Panc1 (cell line): ENCODE results near the gene BEND3. TPM values are rescaled to one million over a fixed set of nuclear protein-coding genes. Genes with fewer than 3 reads are reported as not detected.

Source experiments
- ATAC-seq: fragments of 200-7000 bp; cut with Tn5 transposase; 2 replicates; pipeline ENCODE4 v1.9.1; 2020; ENCODE audit warnings: mild to moderate bottlenecking, moderate library complexity
- BruUV-seq: library from RNA; stranded (reverse); fragments of 400-500 nt; replicated peaks from 2 replicates; lab custom pipeline; 2021; lab: Mats Ljungman, UMichigan
- CTCF ChIA-PET: fragments of 300-600 bp; sonication (Branson Sonifier 250); formaldehyde crosslinking; loops from one replicate; lab custom pipeline; 2022; ENCODE audit warnings: antibody characterized with exemption; lab: Charles Lee
- POLR2A ChIA-PET: fragments of 300-600 bp; sonication (Branson Sonifier 250); formaldehyde crosslinking; loops from one replicate; lab custom pipeline; 2022; ENCODE audit warnings: antibody characterized with exemption; lab: Charles Lee
- DNase-seq: peaks from one replicate; pipeline ENCODE4 v3.0.0-alpha.2; 2010; ENCODE audit warnings: low read depth, low spot score
- H3K27ac ChIP-seq: 2 replicates; pipeline ENCODE4 v1.5.1; 2011; ENCODE audit warnings: mild to moderate bottlenecking, low read length, inconsistent platforms
- H3K27me3 ChIP-seq: fragments of 200-500 bp; sonication (Bioruptor generic); 2 replicates; pipeline ENCODE4 v1.6.0; 2014; ENCODE audit warnings: low read length, inconsistent platforms; ENCODE audit not compliant: control insufficient read depth, insufficient read depth
- H3K36me3 ChIP-seq: fragments of 200-500 bp; sonication (Bioruptor generic); 2 replicates; pipeline ENCODE4 v1.5.1; 2014; ENCODE audit warnings: inconsistent platforms, mild to moderate bottlenecking, low read length, moderate library complexity; ENCODE audit not compliant: control insufficient read depth, insufficient read depth
- H3K4me1 ChIP-seq: 2 replicates; pipeline ENCODE4 v1.5.1; 2011; ENCODE audit warnings: inconsistent platforms, mild to moderate bottlenecking, low read length, moderate library complexity; ENCODE audit not compliant: control insufficient read depth, insufficient read depth
- H3K4me3 ChIP-seq, 2 experiments: 2 replicates each; pipeline ENCODE4 v1.5.1; 2011 to 2012; ENCODE audit warnings: low read depth in 2 of 2, low read length in 2 of 2, mild to moderate bottlenecking in 2 of 2, inconsistent platforms in 1 of 2, moderate library complexity in 1 of 2
- H3K9me3 ChIP-seq: fragments of 200-500 bp; sonication (Bioruptor generic); 2 replicates; pipeline ENCODE4 v1.5.1; 2014; ENCODE audit warnings: low read depth, mild to moderate bottlenecking, inconsistent platforms, low read length, moderate library complexity; ENCODE audit not compliant: control insufficient read depth, insufficient read depth
- POLR2AphosphoS5 ChIP-seq: IDR thresholded peaks from 2 replicates; pipeline ENCODE4 v1.6.1; 2012; ENCODE audit warnings: mild to moderate bottlenecking, low read depth, low read length, moderate library complexity
- SIN3A ChIP-seq: IDR thresholded peaks from 2 replicates; pipeline ENCODE4 v1.6.1; 2012; ENCODE audit warnings: low read depth, mild to moderate bottlenecking, low read length, moderate library complexity, borderline replicate concordance; ENCODE audit not compliant: insufficient read depth
- TCF7L2 ChIP-seq: IDR thresholded peaks from 2 replicates; pipeline ENCODE4 v1.6.1; 2011; ENCODE audit warnings: mild to moderate bottlenecking, low read depth, low read length, inconsistent platforms
- in situ Hi-C: cut with HindIII; loops from 2 replicates; pipeline ENCODE4 v1.10.0; 2016; ENCODE audit warnings: low sequenced_read_pairs, low pct_unique_long_range_greater_than_20kb
- intact Hi-C: fragments of 100-400 bp; cut with micrococcal nuclease; formaldehyde crosslinking; loops from one replicate; pipeline ENCODE4 v1.10.0; 2022; ENCODE audit not compliant: unreplicated experiment
- total RNA-seq: library from RNA; stranded (reverse); gene quantifications from one replicate; pipeline ENCODE4 v1.2.1, GENCODE V29; 2021; ENCODE audit not compliant: unreplicated experiment
- TF ChIP-seq, protein P1 (sequence below): fragments of 450-650 bp; IDR thresholded peaks from 2 replicates; pipeline ENCODE4 v1.5.1; 2017; ENCODE audit warnings: mild to moderate bottlenecking
- TF ChIP-seq, protein P2 (sequence below), 2 experiments: IDR thresholded peaks; 2 replicates each; pipeline ENCODE4 v1.6.1; 2011 to 2012; ENCODE audit warnings: low read depth in 2 of 2, control low read depth in 1 of 2, low read length in 1 of 2, mild to moderate bottlenecking in 1 of 2, moderate library complexity in 1 of 2; ENCODE audit not compliant: insufficient read depth in 1 of 2

BEND3 gene
- total RNA-seq, 1 experiment from 2014 or later, result 9.9 TPM

DNA sequence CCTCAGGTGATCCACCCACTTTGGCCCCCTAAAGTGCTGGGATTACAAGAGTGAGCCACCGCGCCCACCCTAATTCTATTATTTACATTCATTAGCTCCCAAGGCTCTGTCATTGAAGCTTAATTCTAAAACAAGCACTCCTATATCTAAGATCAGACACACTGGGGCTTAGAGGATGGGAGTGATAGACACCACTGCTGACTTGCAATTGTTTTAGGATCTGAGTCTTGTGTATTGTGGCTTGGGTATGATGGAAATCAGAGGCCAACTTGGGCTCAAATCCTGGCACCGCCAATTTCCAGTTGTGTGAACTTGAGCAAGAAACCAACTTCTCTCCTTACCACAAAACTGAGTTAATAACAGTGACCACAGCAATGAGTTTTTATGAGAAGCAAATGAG, 52.6 kb downstream of the BEND3 start:
- TF ChIP-seq, protein P1, sequence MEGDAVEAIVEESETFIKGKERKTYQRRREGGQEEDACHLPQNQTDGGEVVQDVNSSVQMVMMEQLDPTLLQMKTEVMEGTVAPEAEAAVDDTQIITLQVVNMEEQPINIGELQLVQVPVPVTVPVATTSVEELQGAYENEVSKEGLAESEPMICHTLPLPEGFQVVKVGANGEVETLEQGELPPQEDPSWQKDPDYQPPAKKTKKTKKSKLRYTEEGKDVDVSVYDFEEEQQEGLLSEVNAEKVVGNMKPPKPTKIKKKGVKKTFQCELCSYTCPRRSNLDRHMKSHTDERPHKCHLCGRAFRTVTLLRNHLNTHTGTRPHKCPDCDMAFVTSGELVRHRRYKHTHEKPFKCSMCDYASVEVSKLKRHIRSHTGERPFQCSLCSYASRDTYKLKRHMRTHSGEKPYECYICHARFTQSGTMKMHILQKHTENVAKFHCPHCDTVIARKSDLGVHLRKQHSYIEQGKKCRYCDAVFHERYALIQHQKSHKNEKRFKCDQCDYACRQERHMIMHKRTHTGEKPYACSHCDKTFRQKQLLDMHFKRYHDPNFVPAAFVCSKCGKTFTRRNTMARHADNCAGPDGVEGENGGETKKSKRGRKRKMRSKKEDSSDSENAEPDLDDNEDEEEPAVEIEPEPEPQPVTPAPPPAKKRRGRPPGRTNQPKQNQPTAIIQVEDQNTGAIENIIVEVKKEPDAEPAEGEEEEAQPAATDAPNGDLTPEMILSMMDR, result no peak
- TF ChIP-seq POLR2AphosphoS5, result no peak
- no peak for TF ChIP-seq TCF7L2
- TF ChIP-seq, protein P2, sequence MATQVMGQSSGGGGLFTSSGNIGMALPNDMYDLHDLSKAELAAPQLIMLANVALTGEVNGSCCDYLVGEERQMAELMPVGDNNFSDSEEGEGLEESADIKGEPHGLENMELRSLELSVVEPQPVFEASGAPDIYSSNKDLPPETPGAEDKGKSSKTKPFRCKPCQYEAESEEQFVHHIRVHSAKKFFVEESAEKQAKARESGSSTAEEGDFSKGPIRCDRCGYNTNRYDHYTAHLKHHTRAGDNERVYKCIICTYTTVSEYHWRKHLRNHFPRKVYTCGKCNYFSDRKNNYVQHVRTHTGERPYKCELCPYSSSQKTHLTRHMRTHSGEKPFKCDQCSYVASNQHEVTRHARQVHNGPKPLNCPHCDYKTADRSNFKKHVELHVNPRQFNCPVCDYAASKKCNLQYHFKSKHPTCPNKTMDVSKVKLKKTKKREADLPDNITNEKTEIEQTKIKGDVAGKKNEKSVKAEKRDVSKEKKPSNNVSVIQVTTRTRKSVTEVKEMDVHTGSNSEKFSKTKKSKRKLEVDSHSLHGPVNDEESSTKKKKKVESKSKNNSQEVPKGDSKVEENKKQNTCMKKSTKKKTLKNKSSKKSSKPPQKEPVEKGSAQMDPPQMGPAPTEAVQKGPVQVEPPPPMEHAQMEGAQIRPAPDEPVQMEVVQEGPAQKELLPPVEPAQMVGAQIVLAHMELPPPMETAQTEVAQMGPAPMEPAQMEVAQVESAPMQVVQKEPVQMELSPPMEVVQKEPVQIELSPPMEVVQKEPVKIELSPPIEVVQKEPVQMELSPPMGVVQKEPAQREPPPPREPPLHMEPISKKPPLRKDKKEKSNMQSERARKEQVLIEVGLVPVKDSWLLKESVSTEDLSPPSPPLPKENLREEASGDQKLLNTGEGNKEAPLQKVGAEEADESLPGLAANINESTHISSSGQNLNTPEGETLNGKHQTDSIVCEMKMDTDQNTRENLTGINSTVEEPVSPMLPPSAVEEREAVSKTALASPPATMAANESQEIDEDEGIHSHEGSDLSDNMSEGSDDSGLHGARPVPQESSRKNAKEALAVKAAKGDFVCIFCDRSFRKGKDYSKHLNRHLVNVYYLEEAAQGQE (IDR thresholded peaks at IDR 0.05; ENCODE audit: insufficient read depth in 1 of 2, low read depth in 2 of 2, low read length in 1 of 2), result no peak
- no peak for TF ChIP-seq SIN3A
- no peak for DNase-seq
- H3K27me3 ChIP-seq, result no peaks in the 10 kb centered on the region
- ChIA-PET POLR2A (no interaction called here), CTCF (no interaction called here)
- ATAC-seq, result no peak
- intact Hi-C loops, result no loop called here
- H3K36me3 ChIP-seq, result no peaks in the 10 kb centered on the region
- no TSS peak for BruUV-seq
- H3K4me3 ChIP-seq, result no peak overlapping the region
- in situ Hi-C loops, result no loop called here
- H3K4me1 ChIP-seq, result no peaks in the 10 kb centered on the region
- no peaks in the 10 kb centered on the region for H3K9me3 ChIP-seq
- H3K27ac ChIP-seq, result no peak overlapping the region

DNA sequence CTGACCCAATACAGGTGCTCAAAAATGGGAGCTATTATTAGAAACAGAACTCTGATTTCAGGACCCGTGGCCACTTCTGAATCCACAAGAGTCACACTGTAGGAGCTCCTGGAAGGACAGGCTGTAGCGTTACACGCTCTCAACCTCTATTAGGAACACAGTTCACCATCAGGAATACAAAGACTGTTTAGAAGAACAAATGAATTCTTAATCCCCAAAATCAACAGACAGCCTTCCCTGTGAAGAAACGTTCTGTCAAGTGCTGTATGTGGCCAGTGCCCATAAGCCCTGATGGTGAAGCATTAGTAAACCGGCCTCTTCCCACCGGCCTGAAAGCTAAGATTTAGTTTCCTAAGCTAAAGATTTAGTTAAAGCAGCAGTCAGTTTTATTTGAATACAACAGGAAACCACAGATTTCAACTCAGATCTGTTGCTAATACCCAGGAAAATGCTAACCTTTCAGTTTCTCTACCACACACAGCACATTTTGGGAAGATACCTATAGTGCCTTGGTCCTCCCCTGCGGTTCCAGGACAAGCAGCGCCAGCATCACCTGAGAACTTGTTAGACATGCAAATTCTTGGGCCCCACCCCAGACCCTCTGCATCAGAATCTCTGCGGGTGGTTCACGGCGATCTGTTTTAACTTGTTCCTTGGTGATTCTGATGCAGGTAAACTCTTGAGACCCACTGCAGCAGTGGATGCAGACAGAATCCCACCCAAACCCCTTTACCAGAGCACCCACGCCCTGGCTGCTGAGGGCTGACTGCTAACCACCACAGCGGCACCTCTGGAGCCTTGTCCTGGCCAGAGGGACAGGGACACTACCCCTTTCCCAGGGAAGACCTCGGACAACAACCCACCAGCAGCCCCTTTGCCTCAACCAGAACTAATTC, 53.9 kb downstream of the BEND3 start:
- Histone ChIP-seq H3K9me3 (no peaks in the 10 kb centered on the region), H3K27ac (no peak overlapping the region), H3K4me3 (no peak overlapping the region), H3K4me1 (no peaks in the 10 kb centered on the region), H3K27me3 (no peaks in the 10 kb centered on the region), H3K36me3 (no peaks in the 10 kb centered on the region)
- ChIA-PET POLR2A (interaction anchor here (0.6 kb wide), 1 partner anchor 49 kb away, joined by 8 read pairs; no protein-coding TSS in a partner anchor), CTCF (no interaction called here)
- intact Hi-C loops (no loop called here), in situ Hi-C loops (no loop called here)
- TF ChIP-seq TCF7L2 (no peak), SIN3A (no peak)
- TF ChIP-seq, protein P1, result no peak
- TF ChIP-seq, protein P2 (IDR thresholded peaks at IDR 0.05; ENCODE audit: insufficient read depth in 1 of 2, low read depth in 2 of 2, low read length in 1 of 2), result no peak
- DNase-seq, result no peak
- no peak for ATAC-seq
- BruUV-seq, result no TSS peak
